HepG2 (cell line): ENCODE measurements around the gene SETD5. TPM values are rescaled to one million over a fixed set of nuclear protein-coding genes. Genes with fewer than 3 reads are reported as not detected.

Source experiments
- ATAC-seq: fragments of 200-7000 bp; cut with Tn5 transposase; 3 replicates; pipeline ENCODE4 v1.9.1; 2020; ENCODE audit warnings: mild to moderate bottlenecking, moderate library complexity
- BruUV-seq: library from RNA; stranded (reverse); fragments of 400-500 nt; replicated peaks from 2 replicates; lab custom pipeline; 2021; lab: Mats Ljungman, UMichigan
- CTCF ChIA-PET: fragments of 300-600 bp; formaldehyde crosslinking; extraction: SDS; loops from one replicate; lab custom pipeline; 2021; ENCODE audit warnings: low total read pairs, inconsistent platforms, low intra/inter-chr PET ratio; lab: Yijun Ruan, JAX
- POLR2A ChIA-PET: fragments of 350-600 bp; sonication (Branson Sonifier 250); formaldehyde crosslinking; loops from one replicate; lab custom pipeline; 2020; ENCODE audit warnings: antibody characterized with exemption, inconsistent platforms; lab: Yijun Ruan, JAX
- DNase-seq: peaks from one replicate; pipeline ENCODE4 v3.0.0-alpha.2; 2015; ENCODE audit warnings: low spot score
- FAIRE-seq: peaks from 3 replicates; lab custom pipeline; 2011; peaks lifted over from hg19 to GRCh38; lab: Jason Lieb, UNC
- H2AFZ ChIP-seq: one replicate; pipeline ENCODE4 v1.6.1; 2011; ENCODE audit warnings: low read length, inconsistent platforms
- H3K27ac ChIP-seq: fragments of 300-600 bp; 3 replicates; pipeline ENCODE4 v1.8.0; 2011; ENCODE audit warnings: mixed run types, mild to moderate bottlenecking, mixed read lengths, low read length, inconsistent platforms; ENCODE audit not compliant: insufficient read depth; ENCODE audit errors: extremely low read length
- H3K27me3 ChIP-seq, 2 experiments: fragments of 200-600 bp in 1 of 2; 2 replicates in 1 of 2; 3 replicates in 1 of 2; pipeline versions ENCODE4 v1.6.0 to v1.8.0; 2011; ENCODE audit warnings: low read length in 2 of 2, mild to moderate bottlenecking in 2 of 2, moderate library complexity in 2 of 2, inconsistent platforms in 1 of 2; ENCODE audit not compliant: insufficient read depth in 2 of 2, control insufficient read depth in 1 of 2
- H3K36me3 ChIP-seq, 2 experiments: fragments of 200-600 bp in 1 of 2; replicated peaks in 1 of 2; 2 replicates in 1 of 2; 3 replicates in 1 of 2; pipeline versions ENCODE4 v1.5.1 to v1.8.0; 2011; ENCODE audit warnings: low read length in 2 of 2, inconsistent platforms in 1 of 2; ENCODE audit not compliant: insufficient read depth in 2 of 2, control insufficient read depth in 1 of 2
- H3K4me1 ChIP-seq: 2 replicates; pipeline ENCODE4 v1.5.1; 2012; ENCODE audit warnings: low read length, inconsistent platforms; ENCODE audit not compliant: insufficient read depth
- H3K4me2 ChIP-seq: 2 replicates; pipeline ENCODE4 v1.6.0; 2011; ENCODE audit warnings: low read depth, low read length, inconsistent platforms
- H3K4me3 ChIP-seq, 3 experiments: fragments of 200-600 bp in 1 of 3; sonication (generic), shearing (Covaris generic) in 1 of 3; replicated peaks in 1 of 3; 2 replicates each; pipeline ENCODE4 v1.5.1; 2011 to 2016; ENCODE audit warnings: low read length in 3 of 3, inconsistent platforms in 2 of 3, low read depth in 2 of 3, mild to moderate bottlenecking in 2 of 3, control low read depth in 1 of 3, mixed read lengths in 1 of 3; ENCODE audit not compliant: insufficient read depth in 1 of 3
- H3K79me2 ChIP-seq: one replicate; pipeline ENCODE4 v1.6.1; 2011; ENCODE audit warnings: low read length, inconsistent platforms; ENCODE audit not compliant: insufficient read depth
- H3K9ac ChIP-seq: 2 replicates; pipeline ENCODE4 v1.6.0; 2011; ENCODE audit warnings: mild to moderate bottlenecking, low read depth, low read length, inconsistent platforms; ENCODE audit not compliant: insufficient read depth
- H3K9me3 ChIP-seq: 2 replicates; pipeline ENCODE4 v1.5.1; 2012; ENCODE audit warnings: mild to moderate bottlenecking, low read length
- H4K20me1 ChIP-seq: 2 replicates; pipeline ENCODE4 v1.6.0; 2011; ENCODE audit warnings: inconsistent platforms, mild to moderate bottlenecking, low read length, moderate library complexity; ENCODE audit not compliant: insufficient read depth
- ATM ChIP-seq: fragments of 450-650 bp; IDR thresholded peaks from 2 replicates; pipeline ENCODE4 v1.7.1; 2017; ENCODE audit warnings: mild to moderate bottlenecking, borderline replicate concordance
- MEIS2 ChIP-seq: sonication (generic); formaldehyde crosslinking; IDR thresholded peaks from 2 replicates; pipeline ENCODE4 v1.9.0; 2021; ENCODE audit warnings: mild to moderate bottlenecking, missing genetic modification reagents
- MYC ChIP-seq: sonication (generic); formaldehyde crosslinking; IDR thresholded peaks from 2 replicates; pipeline ENCODE4 v1.9.0; 2021; ENCODE audit warnings: missing genetic modification reagents, borderline replicate concordance
- NFRKB ChIP-seq: fragments of 450-650 bp; IDR thresholded peaks from 2 replicates; pipeline ENCODE4 v1.6.1; 2017
- RAD51 ChIP-seq: fragments of 450-650 bp; IDR thresholded peaks from 2 replicates; pipeline ENCODE4 v1.6.1; 2016; ENCODE audit warnings: borderline replicate concordance
- RARA ChIP-seq: IDR thresholded peaks from 2 replicates; pipeline ENCODE4 v1.6.1; 2016; ENCODE audit warnings: missing genetic modification reagents, missing compliant biosample characterization
- SP5 ChIP-seq: IDR thresholded peaks from 2 replicates; pipeline ENCODE4 v1.6.1; 2016; ENCODE audit warnings: low read depth, borderline replicate concordance
- XBP1 ChIP-seq: sonication (generic); formaldehyde crosslinking; IDR thresholded peaks from 2 replicates; pipeline ENCODE4 v1.5.0; 2020; ENCODE audit warnings: missing genetic modification reagents
- ZSCAN31 ChIP-seq: sonication (generic); formaldehyde crosslinking; IDR thresholded peaks from 2 replicates; pipeline ENCODE4 v1.5.0; 2020; ENCODE audit warnings: low read depth, mild to moderate bottlenecking, missing genetic modification reagents
- WGBS: methylation state at CpG from one replicate; pipeline ENCODE4 v1.1.6; 2017; ENCODE audit warnings: low lambda C conversion rate; 5-methylcytosine and 5-hydroxymethylcytosine counted together
- in situ Hi-C: cut with HindIII; loops from 2 replicates; pipeline ENCODE4 v1.10.0; 2017; ENCODE audit warnings: low pct_unique_long_range_greater_than_20kb; ENCODE audit not compliant: extremely low pct_ligation_motif_present
- intact Hi-C: fragments of 100-400 bp; cut with micrococcal nuclease; formaldehyde crosslinking; loops from one replicate; pipeline ENCODE4 v1.10.0; 2022; ENCODE audit not compliant: unreplicated experiment
- polyA plus RNA-seq, 8 experiments: library from polyadenylated mRNA; depleted of rRNA in 3 of 8; stranded (reverse) in 7 of 8; unstranded in 1 of 8; fragments of >200 nt; fragmentation: Illumina TruSeq in 4 of 8; extraction: Trizol in 4 of 8; gene quantifications; 2 replicates each; pipeline versions ENCODE4 v1.2.1 to v1.2.3, GENCODE V29; 2011 to 2016; ENCODE audit warnings: low read depth in 4 of 8, missing spikeins in 1 of 8, mixed read lengths in 1 of 8; ENCODE audit not compliant: insufficient read depth in 1 of 8
- total RNA-seq, 5 experiments: library from RNA; depleted of rRNA; stranded (reverse); fragments of >200 nt; fragmentation: Illumina TruSeq; extraction: Trizol; gene quantifications; 2 replicates each; pipeline ENCODE4 v1.2.3, GENCODE V29; 2016; ENCODE audit warnings: low read depth in 1 of 5
- TF ChIP-seq, protein P1 (sequence below): sonication (generic); formaldehyde crosslinking; IDR thresholded peaks from 2 replicates; pipeline ENCODE4 v1.5.0; 2020; ENCODE audit warnings: missing genetic modification reagents
- TF ChIP-seq, protein P2 (sequence below): sonication (generic); formaldehyde crosslinking; IDR thresholded peaks from 2 replicates; pipeline ENCODE4 v1.4.0; 2020; ENCODE audit warnings: missing genetic modification reagents
- TF ChIP-seq, protein P3 (sequence below): sonication (generic); formaldehyde crosslinking; IDR thresholded peaks from 2 replicates; pipeline ENCODE4 v1.8.1; 2023; ENCODE audit warnings: mild to moderate bottlenecking, missing genetic modification reagents, borderline replicate concordance
- TF ChIP-seq, protein P4 (sequence below): fragments of 450-650 bp; IDR thresholded peaks from 2 replicates; pipeline ENCODE4 v1.6.1; 2017; ENCODE audit warnings: mild to moderate bottlenecking
- TF ChIP-seq, protein P5 (sequence below): sonication (generic); formaldehyde crosslinking; IDR thresholded peaks from 2 replicates; pipeline ENCODE4 v1.4.0; 2020; ENCODE audit warnings: missing genetic modification reagents
- TF ChIP-seq, protein P6 (sequence below): sonication (generic); formaldehyde crosslinking; IDR thresholded peaks from 2 replicates; pipeline ENCODE4 v1.5.1; 2020; ENCODE audit warnings: mild to moderate bottlenecking, moderate library complexity, missing genetic modification reagents

The SETD5 gene
- total and polyA plus RNA-seq, 2 of the 13 experiments (the other 11 are each of a cell fraction or from before 2014, with no cell fraction given): 46.8 to 95.8 TPM

DNA sequence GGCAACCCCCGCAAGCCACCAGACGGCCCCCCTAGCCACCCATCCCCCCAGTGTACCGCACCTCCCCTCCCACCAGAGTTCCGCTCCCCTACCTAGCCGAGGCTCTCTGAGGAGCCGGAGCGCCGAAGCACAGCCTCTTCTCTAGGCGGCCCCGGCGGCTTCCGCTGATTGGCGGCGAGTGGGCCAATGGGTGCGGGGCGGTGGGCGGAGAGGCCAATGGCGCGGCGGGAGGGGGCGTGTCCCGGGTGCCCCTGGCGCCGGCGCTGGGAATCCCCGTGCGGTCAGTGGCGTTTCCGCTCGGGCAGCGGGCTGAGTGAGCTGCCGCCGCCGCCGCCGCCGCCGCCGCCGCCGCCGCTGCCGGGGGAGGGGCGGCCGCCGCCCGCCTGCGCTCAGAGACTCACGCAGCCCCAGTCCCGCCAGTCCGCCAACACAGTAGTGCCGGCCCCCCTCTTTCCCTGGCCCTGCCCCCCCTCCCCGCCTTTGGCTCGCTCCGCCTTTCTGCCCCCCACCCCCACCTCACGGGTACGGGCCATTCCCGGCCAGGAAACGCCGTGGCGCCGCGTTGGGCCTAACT is at the start of gene SETD5 (continued):
- no peak for TF ChIP-seq ZSCAN31
- 0 out of 2 replicates have a peak, but pooled peaks have one; percentile 19 for TF ChIP-seq MYC (CRISPR knock-in tag)
- no peak for TF ChIP-seq RARA (CRISPR knock-in tag)
- peak; percentile 66; the same call in 1 of the 2 replicates for TF ChIP-seq XBP1 (CRISPR knock-in tag)
- TF ChIP-seq MEIS2: no peak
- TF ChIP-seq, protein P1, sequence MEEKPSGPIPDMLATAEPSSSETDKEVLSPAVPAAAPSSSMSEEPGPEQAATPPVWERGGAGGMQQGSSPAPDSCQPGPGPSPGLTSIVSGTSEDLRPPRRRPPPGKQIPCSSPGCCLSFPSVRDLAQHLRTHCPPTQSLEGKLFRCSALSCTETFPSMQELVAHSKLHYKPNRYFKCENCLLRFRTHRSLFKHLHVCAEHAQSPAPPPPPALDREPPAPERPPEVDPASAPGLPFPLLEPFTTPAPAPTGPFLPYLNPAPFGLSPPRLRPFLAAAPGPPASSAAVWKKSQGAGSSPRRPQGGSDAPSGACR (CRISPR knock-in tag): no peak
- TF ChIP-seq, protein P2, sequence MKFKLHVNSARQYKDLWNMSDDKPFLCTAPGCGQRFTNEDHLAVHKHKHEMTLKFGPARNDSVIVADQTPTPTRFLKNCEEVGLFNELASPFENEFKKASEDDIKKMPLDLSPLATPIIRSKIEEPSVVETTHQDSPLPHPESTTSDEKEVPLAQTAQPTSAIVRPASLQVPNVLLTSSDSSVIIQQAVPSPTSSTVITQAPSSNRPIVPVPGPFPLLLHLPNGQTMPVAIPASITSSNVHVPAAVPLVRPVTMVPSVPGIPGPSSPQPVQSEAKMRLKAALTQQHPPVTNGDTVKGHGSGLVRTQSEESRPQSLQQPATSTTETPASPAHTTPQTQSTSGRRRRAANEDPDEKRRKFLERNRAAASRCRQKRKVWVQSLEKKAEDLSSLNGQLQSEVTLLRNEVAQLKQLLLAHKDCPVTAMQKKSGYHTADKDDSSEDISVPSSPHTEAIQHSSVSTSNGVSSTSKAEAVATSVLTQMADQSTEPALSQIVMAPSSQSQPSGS (CRISPR knock-in tag): no peak

DNA sequence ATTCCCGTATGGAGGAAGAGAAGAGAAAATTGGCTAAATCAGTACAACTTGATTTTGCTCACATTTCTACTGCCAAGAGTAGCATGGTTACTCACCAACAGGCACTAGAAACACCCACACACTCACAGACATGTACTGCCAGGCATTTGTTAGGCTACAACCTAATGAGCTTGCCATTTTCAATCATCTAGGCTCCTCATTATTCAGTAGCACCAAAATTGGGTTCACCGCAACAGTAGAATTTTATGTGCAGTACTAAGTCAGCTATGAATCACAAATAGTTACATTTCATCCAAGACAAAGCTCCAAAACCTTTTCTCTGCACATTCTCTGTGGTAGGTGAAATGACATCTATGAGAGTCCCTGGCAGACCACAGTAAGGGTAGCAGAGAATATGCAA is 49.5 kb upstream of the SETD5 start:
- no TSS peak for BruUV-seq
- Histone ChIP-seq H3K79me2 (no peaks in the 10 kb centered on the region), H3K4me1 (peaks cover 18% of the 10 kb centered on the region), H3K27ac (no peak overlapping the region), H2AFZ (no peak overlapping the region), H3K4me2 (no peak overlapping the region), H3K9me3 (no peaks in the 10 kb centered on the region), H3K36me3 (no peaks in the 10 kb centered on the region), H3K4me3 (no peak overlapping the region), H4K20me1 (no peaks in the 10 kb centered on the region), H3K27me3 (no peaks in the 10 kb centered on the region), H3K9ac (no peak overlapping the region)
- FAIRE-seq: no peak
- no peak for ATAC-seq
- WGBS: 50% methylated on average over 2 of the region's 2 CpGs
- DNase-seq: no peak
- intact Hi-C loops (no loop called here), in situ Hi-C loops (no loop called here)
- ChIA-PET CTCF (no interaction called here), POLR2A (interaction anchor here (0.8 kb wide), 1 partner anchor 15 kb away, joined by 3 read pairs; the partner anchor contains the start of gene THUMPD3)
- TF ChIP-seq SP5 (CRISPR knock-in tag) (no peak), RAD51 (no peak), NFRKB (no peak), ATM (no peak)
- TF ChIP-seq, protein P3, sequence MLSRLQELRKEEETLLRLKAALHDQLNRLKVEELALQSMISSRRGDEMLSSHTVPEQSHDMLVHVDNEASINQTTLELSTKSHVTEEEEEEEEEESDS: no peak
- TF ChIP-seq, protein P4, sequence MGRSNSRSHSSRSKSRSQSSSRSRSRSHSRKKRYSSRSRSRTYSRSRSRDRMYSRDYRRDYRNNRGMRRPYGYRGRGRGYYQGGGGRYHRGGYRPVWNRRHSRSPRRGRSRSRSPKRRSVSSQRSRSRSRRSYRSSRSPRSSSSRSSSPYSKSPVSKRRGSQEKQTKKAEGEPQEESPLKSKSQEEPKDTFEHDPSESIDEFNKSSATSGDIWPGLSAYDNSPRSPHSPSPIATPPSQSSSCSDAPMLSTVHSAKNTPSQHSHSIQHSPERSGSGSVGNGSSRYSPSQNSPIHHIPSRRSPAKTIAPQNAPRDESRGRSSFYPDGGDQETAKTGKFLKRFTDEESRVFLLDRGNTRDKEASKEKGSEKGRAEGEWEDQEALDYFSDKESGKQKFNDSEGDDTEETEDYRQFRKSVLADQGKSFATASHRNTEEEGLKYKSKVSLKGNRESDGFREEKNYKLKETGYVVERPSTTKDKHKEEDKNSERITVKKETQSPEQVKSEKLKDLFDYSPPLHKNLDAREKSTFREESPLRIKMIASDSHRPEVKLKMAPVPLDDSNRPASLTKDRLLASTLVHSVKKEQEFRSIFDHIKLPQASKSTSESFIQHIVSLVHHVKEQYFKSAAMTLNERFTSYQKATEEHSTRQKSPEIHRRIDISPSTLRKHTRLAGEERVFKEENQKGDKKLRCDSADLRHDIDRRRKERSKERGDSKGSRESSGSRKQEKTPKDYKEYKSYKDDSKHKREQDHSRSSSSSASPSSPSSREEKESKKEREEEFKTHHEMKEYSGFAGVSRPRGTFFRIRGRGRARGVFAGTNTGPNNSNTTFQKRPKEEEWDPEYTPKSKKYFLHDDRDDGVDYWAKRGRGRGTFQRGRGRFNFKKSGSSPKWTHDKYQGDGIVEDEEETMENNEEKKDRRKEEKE: no peak
- TF ChIP-seq, protein P5, sequence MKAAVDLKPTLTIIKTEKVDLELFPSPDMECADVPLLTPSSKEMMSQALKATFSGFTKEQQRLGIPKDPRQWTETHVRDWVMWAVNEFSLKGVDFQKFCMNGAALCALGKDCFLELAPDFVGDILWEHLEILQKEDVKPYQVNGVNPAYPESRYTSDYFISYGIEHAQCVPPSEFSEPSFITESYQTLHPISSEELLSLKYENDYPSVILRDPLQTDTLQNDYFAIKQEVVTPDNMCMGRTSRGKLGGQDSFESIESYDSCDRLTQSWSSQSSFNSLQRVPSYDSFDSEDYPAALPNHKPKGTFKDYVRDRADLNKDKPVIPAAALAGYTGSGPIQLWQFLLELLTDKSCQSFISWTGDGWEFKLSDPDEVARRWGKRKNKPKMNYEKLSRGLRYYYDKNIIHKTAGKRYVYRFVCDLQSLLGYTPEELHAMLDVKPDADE (CRISPR knock-in tag): no peak
- TF ChIP-seq, protein P6, sequence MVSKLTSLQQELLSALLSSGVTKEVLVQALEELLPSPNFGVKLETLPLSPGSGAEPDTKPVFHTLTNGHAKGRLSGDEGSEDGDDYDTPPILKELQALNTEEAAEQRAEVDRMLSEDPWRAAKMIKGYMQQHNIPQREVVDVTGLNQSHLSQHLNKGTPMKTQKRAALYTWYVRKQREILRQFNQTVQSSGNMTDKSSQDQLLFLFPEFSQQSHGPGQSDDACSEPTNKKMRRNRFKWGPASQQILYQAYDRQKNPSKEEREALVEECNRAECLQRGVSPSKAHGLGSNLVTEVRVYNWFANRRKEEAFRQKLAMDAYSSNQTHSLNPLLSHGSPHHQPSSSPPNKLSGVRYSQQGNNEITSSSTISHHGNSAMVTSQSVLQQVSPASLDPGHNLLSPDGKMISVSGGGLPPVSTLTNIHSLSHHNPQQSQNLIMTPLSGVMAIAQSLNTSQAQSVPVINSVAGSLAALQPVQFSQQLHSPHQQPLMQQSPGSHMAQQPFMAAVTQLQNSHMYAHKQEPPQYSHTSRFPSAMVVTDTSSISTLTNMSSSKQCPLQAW: no peak
